Measurements from ENCODE around the gene RAPGEF1.

RAPGEF1 gene

DNA sequence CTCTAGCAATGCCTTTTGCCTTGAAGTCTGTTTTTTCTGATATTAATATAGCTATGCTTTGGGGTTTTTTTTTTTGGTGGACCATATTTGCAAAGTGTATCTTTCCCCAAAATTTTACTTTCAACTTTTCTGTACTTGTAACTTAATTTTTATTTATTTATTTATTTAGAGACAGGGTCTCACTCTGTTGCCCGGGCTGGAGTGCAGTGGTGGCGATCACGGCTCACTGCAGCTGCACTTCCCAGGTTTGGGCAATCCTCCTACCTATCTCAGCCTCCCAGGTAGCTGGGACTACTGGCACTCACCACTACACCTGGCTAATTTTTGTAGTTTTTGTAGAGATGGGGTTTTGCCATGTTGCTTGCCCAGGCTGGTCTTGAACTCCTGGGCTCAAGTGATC is 173.7 kb downstream of the RAPGEF1 start:
- Histone ChIP-seq H3K9ac (ENCODE audit: low read length) (no peak overlapping the region), H3K27ac (ENCODE audit: low read depth, low read length) (no peak overlapping the region), H4K20me1 (ENCODE audit: low read depth, low read length) (no peaks in the 10 kb centered on the region)

DNA sequence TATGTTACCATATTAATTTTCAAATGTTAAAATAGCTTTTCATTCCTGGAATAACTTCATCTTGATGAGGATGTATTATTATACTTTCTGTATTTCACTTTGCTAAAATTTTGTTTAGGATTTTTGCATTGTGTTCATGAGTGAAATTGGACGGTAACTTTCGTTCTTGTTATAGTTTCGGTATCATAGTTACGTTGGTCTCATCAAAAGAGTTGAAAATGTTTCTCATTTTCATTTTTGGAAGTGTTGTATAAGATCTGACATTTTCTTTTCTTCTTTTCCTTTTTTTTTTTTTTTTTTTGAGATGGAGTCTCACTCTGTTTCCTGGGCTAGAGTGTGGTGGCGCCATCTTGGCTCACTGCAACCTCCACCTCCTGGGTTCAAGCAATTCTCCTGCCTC is 174.5 kb downstream of the RAPGEF1 start:
- Histone ChIP-seq H3K9ac (ENCODE audit: low read length) (no peak overlapping the region), H4K20me1 (ENCODE audit: low read depth, low read length) (no peaks in the 10 kb centered on the region), H3K9me3 (ENCODE audit: insufficient read depth, low read length) (no peaks in the 10 kb centered on the region), H2AFZ (ENCODE audit: low read depth, low read length, severe bottlenecking) (no peak overlapping the region), H3K36me3 (ENCODE audit: low read length) (no peaks in the 10 kb centered on the region), H3K9me2 (replicated peaks; ENCODE audit: insufficient read depth, low read length) (no peaks in the 10 kb centered on the region), H3K27me3 (ENCODE audit: low read length) (no peaks in the 10 kb centered on the region), H3K79me2 (ENCODE audit: insufficient read depth, low read length) (no peaks in the 10 kb centered on the region), H3F3A (ENCODE audit: insufficient read depth) (no peaks in the 10 kb centered on the region), H3K4me2 (ENCODE audit: low read depth, low read length, poor library complexity, severe bottlenecking) (no peak overlapping the region), H3K27ac (ENCODE audit: low read depth, low read length) (no peak overlapping the region), H3K4me3 (ENCODE audit: insufficient read depth, low read length, poor library complexity, severe bottlenecking) (no peak overlapping the region)
- TF ChIP-seq CTCF (IDR thresholded peaks at IDR 0.05; ENCODE audit: insufficient read depth, low read length, poor library complexity, severe bottlenecking) (no peak), EZH2phosphoT487 (conservative IDR thresholded peaks at IDR 0.05; ENCODE audit: low read length) (no peak)

More for the DNA sequence above, 173.7 kb downstream of the RAPGEF1 start:
- H3K36me3 ChIP-seq (ENCODE audit: low read length), result no peaks in the 10 kb centered on the region
- H2AFZ ChIP-seq (ENCODE audit: low read depth, low read length, severe bottlenecking), result no peak overlapping the region
- no peak overlapping the region for H3K4me3 ChIP-seq (ENCODE audit: insufficient read depth, low read length, poor library complexity, severe bottlenecking)
- TF ChIP-seq EZH2phosphoT487 (conservative IDR thresholded peaks at IDR 0.05; ENCODE audit: low read length) (no peak), CTCF (IDR thresholded peaks at IDR 0.05; ENCODE audit: insufficient read depth, low read length, poor library complexity, severe bottlenecking) (no peak)
- H3K9me2 ChIP-seq (replicated peaks; ENCODE audit: insufficient read depth, low read length), result no peaks in the 10 kb centered on the region
- H3K27me3 ChIP-seq (ENCODE audit: low read length), result no peaks in the 10 kb centered on the region
- no peaks in the 10 kb centered on the region for H3K79me2 ChIP-seq (ENCODE audit: insufficient read depth, low read length)
- no peak overlapping the region for H3K4me2 ChIP-seq (ENCODE audit: low read depth, low read length, poor library complexity, severe bottlenecking)
- H3F3A ChIP-seq (ENCODE audit: insufficient read depth), result no peaks in the 10 kb centered on the region
- H3K9me3 ChIP-seq (ENCODE audit: insufficient read depth, low read length), result no peaks in the 10 kb centered on the region

DNA sequence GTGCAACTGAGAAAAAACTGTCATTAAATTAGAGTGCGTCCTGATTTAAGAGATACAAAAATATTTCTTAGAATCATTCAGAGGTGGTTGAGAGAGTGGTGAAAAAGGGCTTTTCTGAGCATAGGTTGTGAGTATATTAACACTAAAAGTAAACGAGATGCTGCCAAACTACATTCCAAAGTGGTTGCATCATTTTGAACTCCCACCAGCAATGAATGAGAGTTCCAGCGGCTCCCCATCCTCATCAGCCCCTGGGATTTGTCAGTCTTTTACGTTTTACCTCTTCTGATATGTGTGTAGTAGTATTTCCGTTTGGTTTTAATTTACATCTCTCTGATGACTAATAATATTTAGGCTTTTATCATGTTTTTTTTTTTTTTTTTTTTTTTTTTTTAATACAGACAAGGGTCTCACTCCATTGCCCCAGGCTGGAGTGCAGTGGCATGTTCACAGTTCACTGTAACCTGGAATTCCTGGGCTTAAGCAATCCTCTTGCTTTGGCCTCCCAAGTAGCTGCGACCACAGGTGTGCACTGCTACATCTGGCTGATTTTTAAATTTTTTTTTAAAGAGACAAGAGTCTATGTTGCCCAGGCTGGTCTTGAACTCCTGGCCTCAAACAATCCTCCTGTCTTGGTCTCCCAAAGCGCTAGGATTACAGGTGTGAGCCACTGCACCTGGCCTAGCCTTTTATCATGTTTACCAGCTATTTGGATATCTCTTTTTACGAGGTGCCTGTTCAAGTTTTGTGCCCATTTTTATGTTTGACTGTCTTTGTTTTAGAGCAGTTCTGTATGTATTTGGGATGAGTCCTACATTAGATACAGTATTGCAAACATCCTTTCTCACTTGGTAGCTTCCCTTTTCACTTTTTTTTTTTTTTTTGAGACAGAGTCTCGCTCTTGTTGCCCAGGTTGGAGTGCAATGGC is 177.6 kb downstream of the RAPGEF1 start:
- Histone ChIP-seq H4K20me1 (ENCODE audit: low read depth, low read length) (no peaks in the 10 kb centered on the region), H3K4me2 (ENCODE audit: low read depth, low read length, poor library complexity, severe bottlenecking) (no peak overlapping the region), H3K36me3 (ENCODE audit: low read length) (no peaks in the 10 kb centered on the region), H3K9me2 (replicated peaks; ENCODE audit: insufficient read depth, low read length) (no peaks in the 10 kb centered on the region), H3K4me3 (ENCODE audit: insufficient read depth, low read length, poor library complexity, severe bottlenecking) (no peak overlapping the region), H2AFZ (ENCODE audit: low read depth, low read length, severe bottlenecking) (no peak overlapping the region), H3K9me3 (ENCODE audit: insufficient read depth, low read length) (no peaks in the 10 kb centered on the region), H3K9ac (ENCODE audit: low read length) (no peak overlapping the region), H3F3A (ENCODE audit: insufficient read depth) (no peaks in the 10 kb centered on the region), H3K27ac (ENCODE audit: low read depth, low read length) (no peak overlapping the region), H3K79me2 (ENCODE audit: insufficient read depth, low read length) (no peaks in the 10 kb centered on the region), H3K27me3 (ENCODE audit: low read length) (no peaks in the 10 kb centered on the region)
- TF ChIP-seq EZH2phosphoT487 (conservative IDR thresholded peaks at IDR 0.05; ENCODE audit: low read length) (no peak), CTCF (IDR thresholded peaks at IDR 0.05; ENCODE audit: insufficient read depth, low read length, poor library complexity, severe bottlenecking) (no peak)

Data from SU-DHL-6 (cell line).